OCI-LY1 (cell line): Measurements from ENCODE around the gene CRYGN.

Experiments used
- CTCF ChIP-seq: fragments of 200-600 bp; sonication (generic), shearing (Covaris generic); IDR thresholded peaks from 2 replicates; pipeline ENCODE4 v1.5.1; 2017; ENCODE audit warnings: mild to moderate bottlenecking, antibody characterized with exemption, low read length, moderate library complexity, mixed read lengths
- EZH2 ChIP-seq: fragments of 200-600 bp; sonication (generic), shearing (Covaris generic); IDR thresholded peaks from 2 replicates; pipeline ENCODE4 v1.8.0; 2017; ENCODE audit warnings: borderline replicate concordance, mixed run types, mild to moderate bottlenecking, antibody characterized with exemption, low read length, moderate library complexity, mixed read lengths

- TF ChIP-seq CTCF (no peak), EZH2 (no peak)
Observed at GRCh38 chr7:151427705-151428377, 12.1 kb downstream of the CRYGN start.
